Sciatic nerve (tissue), 2 donors: ENCODE measurements around the gene MRPL24. TPM values are rescaled to one million over a fixed set of nuclear protein-coding genes. Genes with fewer than 3 reads are reported as not detected.
"Not testable (repeated sequence)": the region's sequence is repeated elsewhere in the genome, so short reads cannot be mapped to it uniquely, and the experiment has no call there.

Experiments used
- ATAC-seq: fragments of 200-7000 bp; cut with Tn5 transposase; one replicate; pipeline ENCODE4 v1.9.1; 2020; ENCODE audit warnings: mild to moderate bottlenecking, moderate library complexity
- DNase-seq: peaks from one replicate; pipeline ENCODE4 v3.0.0-alpha.2; 2020; ENCODE audit warnings: low spot score
- intact Hi-C: fragments of 100-400 bp; cut with DNase I; formaldehyde crosslinking; loops from one replicate; pipeline ENCODE4 v1.14.2; 2022
- total RNA-seq: library from RNA; stranded (reverse); fragmentation: NEBNext Ultra II Directional; extraction: Animal tissue kit (Norgen Biotek cat#: 25700); gene quantifications from one replicate; pipeline ENCODE4 v1.2.1, GENCODE V29; 2021
- donor health status: DM: no; HTN: no; CAD: no.
- donor health status: DM: no; HTN: no; CAD: no.

Gene MRPL24
- total RNA-seq, 1 donor from 2014 or later = 59.5 TPM

DNA sequence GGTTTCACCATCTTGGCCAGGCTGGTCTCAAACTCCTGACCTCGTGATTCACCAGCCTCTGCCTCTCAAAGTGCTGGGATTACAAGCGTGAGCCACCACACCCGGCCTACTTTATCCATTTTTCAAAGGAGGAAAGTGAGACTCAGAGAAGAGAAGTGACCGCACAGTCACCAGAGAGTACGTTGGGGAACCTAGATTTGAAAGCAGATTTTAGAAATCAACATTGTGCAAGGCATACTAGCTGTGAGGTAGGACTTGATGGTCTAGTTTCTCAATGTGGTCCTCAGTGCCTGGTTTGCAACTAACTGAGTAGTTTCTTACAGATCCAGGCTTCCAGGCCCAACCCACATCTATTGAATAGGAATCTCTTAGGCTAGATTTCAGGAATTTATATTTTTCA, 24.8 kb upstream of the MRPL24 start:
- intact Hi-C loops = no loop called here
- ATAC-seq (no peak), DNase-seq (no peak)

DNA sequence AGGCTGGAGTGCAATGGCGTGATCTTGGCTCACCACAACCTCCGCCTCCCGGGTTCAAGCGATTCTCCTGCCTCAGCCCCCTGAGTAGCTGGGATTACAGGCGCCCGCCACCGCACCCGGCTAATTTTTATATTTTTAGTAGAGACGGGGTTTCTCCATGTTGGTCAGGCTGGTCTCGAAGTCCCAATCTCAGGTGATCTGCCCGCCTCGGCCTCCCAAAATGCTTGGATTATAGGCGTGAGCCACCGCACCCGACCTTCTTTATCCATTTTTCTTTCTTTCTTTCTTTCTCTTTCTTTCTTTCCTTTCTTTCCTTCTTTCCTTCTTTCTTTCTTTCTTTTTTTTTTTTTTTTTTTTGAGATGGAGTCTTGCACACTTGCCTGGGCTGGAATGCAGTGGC, 24.2 kb upstream of the MRPL24 start:
- DNase-seq = peak; percentile 52
- ATAC-seq, intact Hi-C loops: not testable (repeated sequence)

DNA sequence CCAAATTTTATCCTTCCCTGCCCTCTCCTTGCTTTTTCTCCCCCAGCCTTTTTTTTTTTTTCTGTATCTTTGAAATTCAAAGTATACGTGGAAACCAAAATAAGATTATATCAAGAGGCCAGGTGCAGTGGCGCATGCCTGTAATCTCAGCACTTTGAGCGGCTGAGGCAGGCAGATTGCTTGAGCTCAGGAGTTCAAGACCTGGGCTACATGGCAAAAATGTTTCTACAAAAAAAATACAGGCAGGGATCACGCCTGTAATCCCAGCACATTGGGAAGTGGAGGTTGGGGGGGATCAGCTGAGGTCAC, 19.9 kb upstream of the MRPL24 start:
- ATAC-seq (no peak), DNase-seq (no peak)
- intact Hi-C loops = no loop called here

DNA sequence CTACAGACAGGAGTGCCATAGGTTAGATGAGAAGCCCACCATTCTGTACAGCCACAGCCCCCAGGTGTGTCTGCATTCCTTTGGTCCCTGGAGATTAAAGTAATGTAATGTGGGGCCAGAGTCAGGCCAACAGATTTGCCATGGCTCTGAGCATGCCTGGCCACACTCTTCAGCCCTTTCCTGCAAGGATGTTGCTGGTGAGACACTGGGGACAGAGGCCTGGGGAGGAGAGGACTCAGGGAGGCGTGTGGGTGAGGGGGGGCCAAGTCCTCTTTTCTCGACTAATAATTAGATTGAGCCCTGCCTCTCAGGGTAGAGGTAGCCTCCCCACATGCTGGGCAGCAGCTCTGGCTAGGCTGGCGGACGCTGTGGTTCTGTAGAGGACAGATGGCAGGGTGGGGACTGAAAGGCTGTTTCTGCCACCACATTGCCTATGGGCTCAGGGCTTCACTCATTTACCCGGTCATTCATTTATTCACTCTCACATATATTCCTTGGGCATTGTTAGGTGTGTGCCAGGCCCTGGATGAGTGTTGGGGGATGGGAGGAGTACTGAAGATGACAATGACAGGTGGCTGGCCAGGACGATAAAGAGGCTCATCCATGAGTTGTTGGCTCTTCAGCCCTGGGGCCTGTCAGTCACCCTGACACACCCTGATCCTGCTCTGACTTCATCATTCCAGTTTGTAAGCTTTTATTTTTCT, 19.4 kb upstream of the MRPL24 start:
- peak; percentile 47 for DNase-seq
- intact Hi-C loops = no loop called here
- no peak for ATAC-seq

DNA sequence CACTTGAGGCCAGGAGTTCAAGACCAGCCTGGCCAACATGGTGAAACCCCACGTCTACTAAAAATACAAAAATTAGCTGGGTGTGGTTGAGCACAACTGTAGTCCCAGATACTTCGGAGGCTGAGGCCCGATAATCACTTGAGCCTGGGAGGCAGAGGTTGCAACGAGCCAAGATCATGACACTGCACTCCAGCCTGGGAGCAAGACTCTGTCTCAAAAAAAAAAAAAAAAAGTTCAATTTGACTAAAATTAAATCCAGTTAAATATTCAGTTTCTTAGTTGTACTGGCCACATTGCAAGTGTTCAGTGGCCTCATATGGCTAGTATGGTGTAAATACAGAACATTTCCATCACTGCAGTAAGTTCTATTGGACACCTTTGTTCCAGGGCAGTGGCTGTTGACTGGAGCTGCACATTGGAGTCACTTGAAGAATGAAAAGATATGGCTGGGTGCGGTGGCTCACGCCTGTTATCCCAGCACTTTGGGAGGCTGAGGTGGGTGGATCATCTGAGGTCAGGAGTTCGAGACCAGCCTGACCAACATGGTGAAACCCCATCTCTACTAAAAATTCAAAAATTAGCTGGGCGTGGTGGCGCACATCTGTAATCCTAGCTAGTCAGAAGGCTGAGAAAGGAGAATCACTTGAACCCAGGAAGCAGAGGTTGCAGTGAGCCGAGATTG, 16.8 kb upstream of the MRPL24 start:
- intact Hi-C loops, ATAC-seq: not testable (repeated sequence)
- peak; percentile 34 for DNase-seq

DNA sequence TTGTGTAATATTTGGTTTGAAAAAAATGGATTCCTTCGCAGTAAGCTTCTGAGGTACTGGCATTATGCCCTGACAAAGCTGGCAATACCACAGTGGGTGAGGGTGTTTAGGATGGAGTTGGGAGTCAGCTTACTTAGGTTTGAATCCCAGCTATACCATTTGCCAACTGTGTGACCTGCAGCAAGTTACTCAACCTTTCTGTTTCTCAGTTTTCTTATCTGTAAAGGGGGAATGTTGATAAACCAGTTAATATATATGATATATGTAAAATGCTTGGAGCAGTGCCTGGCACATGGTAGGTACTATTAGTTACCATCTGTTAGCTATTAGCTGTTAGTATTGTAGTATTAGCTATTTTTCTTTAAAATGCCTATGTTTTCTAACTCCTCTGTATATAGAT, 15.5 kb upstream of the MRPL24 start:
- no peak for ATAC-seq
- DNase-seq = no peak
- intact Hi-C loops = no loop called here

DNA sequence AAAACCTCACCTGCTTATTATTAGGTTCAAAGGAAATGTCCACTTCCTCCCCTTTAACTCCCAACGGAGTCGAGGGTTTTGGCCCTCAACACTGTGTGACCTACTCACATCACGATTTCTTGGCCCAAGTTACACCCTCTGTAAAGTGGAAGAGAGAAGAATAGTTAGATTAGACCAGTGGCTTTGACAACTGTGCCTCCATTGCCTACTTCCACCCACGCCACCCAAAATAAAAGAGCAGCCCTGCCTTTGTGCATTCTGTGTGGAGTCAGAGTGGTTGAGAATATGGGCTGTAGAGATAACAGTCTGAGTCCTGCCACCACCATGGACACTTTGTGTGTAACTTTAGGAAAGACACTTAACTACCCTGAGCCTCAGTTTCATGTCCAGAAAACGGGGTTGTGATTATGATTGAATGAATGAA, 14.7 kb upstream of the MRPL24 start:
- no peak for ATAC-seq
- DNase-seq = no peak
- intact Hi-C loops = no loop called here

DNA sequence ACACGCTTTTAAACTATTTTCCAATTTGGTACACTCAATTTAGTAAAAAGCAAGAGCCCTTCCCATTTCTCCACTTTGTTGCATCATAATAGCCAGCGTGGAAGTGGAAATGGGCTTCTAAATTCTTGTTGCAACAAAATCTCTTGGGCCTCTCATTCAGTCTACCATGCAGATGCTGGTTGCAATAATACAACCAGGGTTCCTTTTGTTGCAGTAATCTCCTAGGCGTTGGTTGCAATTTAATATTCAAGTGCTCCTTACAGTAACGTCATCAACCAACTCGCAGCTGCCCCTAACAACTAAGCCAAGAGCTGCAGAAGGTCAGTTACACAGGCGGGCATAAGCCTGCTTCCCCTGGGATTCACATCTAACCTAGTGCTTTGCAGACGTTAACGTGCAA, 13.3 kb upstream of the MRPL24 start:
- DNase-seq = no peak
- no peak for ATAC-seq
- intact Hi-C loops = no loop called here

DNA sequence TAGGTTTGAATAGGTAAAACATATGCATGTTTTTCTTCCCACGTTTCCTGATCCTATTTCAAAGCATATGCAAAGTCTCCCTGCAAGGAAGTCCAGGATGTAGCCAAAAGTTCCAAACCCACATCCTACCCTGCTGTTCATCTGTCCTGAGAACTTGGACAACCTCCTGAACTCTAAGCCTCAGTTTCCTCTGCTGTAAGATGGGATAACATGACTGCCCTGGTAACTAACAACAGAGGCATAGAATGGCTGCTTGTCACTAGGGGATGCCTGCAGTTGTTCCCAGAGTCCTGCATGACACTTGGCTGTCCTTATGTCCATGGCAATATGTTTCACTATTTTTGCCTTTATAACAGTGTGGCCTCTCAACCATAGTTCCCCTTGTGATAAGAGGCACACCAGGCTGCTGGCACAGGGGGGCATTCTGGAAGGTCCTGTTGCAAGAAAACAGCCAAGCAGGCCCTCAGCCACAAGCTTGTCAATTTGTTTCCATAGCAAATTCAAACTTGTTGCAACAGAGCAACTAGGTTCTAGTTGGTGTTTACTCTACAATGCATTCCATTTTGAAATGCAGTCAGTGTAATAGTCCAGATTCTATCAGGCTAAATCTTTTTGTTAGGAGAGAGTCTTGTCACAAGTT, 12.1 kb upstream of the MRPL24 start:
- intact Hi-C loops = no loop called here
- DNase-seq = peak; percentile 50

DNA sequence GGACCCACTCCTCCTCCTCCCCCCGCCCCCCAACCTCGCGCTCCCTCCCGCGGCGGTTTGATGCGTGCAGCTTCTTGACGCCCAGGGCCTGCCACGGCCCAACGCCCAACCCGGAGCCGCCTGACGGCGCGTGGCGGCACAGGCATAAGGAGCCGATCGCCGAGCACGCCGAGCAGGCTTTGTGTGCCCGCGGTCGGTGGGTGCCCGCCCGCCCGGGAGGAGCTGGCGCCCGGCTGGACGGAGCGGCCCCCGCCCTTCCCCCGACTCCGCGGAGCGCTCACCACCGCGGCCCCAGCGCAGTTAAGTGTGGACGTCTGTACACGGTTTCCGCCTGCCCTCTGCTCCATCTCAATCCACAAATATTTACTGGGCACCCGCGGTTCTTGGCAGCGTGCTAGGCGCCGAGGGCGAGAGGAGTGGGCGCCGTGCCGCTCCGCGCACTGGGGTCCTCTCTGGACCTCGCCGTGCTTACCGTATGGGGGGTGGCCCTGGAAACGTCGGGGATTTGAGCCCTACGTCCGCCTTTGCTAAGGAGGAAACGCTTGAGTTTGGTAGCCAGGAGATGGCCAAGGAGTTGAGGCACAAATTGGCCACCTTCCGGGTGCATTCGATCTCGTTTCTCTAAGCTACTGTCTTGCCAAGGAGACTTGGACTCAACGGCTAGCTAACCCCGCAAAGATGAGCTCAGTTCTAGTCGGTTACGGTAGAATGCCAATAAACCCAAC, 11.0 kb upstream of the MRPL24 start:
- DNase-seq (peak; percentile 98), ATAC-seq (peak; percentile 85)
- intact Hi-C loops = no loop called here

More for the DNA sequence above, 12.1 kb upstream of the MRPL24 start:
- no peak for ATAC-seq

DNA sequence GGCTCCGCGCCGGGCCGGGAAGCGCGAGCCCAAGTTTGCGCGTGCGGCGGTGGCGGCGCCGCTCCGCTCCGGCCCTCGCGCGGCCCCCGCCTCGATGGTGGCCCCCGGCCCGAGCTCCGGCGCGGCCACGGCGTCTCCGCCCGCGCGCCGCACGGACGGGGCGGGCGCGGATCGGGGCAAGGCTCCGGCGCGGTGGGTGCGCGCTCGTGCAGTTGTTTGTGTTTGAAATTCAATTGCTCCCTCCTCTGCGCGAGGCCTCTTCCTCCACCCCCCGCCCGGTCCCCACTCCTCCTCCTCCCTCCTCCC, 10.5 kb upstream of the MRPL24 start, which contains the start of gene HDGF:
HDGF (minus strand) TSS at position 225 of the 306 bp plus-strand sequence. CDS start 246 bp downstream, outside the sequence.
- DNase-seq (no peak), ATAC-seq (no peak)
- intact Hi-C loops = no loop called here

DNA sequence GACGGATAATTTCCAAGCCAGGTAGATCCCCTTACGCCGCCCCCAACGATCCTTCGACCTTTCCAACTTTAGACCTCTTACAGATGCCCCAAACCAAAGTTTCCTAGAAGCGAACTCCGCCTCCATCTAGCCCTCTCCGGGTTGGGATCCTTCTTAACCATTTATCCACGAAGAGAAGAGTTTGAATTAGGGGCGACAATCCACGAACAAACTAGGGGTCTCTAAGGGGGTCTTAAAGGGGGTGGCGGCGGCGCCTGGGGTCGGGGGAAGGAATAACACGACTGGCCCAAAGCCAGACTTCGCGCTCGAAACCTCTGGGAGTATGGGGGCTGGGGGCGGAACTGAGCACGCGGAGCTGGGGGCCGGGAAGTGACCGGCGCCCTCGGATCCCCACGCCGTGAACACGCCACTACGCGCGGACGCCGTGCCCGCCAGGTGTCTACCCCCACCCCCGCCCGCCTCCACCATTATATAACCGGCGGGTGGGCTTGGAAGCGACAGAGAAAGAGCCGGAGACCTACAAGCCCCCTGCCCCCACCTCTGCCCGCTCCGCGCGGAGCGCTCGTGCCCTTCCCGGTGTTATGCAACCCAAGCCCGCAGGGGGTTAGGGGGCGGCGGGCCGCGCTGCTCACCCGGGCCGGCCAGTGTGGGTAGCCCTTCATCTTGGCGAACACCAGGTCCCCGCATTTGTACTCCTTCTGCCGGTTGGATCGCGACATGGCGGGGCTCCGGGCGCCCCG, 10.0 kb upstream of the MRPL24 start:
- peak; percentile 84 for DNase-seq
- intact Hi-C loops = no loop called here
- no peak for ATAC-seq

DNA sequence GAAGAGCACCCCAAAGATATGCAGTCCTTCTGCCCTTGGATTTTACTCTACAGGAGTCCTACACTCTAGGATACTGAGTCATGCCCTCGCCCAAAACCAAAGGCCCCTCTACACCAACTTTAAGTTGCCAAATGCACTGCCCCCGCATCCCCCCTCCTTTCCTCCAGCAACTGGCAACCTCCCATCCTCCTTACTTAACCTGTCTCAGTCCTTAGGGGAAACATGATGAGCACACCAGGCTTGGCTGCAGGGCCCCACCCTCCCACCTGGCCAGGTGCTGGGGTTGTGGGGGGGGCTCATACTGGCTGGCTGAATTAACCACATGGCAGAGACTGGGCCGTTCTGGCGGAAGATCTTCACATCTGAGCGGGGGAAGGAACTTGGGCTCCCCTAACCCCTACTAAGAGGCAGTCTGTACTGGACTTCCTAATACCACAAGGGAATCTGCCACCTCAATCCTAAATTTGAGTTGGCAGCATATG, 9.3 kb upstream of the MRPL24 start:
- ATAC-seq = no peak
- intact Hi-C loops = no loop called here

DNA sequence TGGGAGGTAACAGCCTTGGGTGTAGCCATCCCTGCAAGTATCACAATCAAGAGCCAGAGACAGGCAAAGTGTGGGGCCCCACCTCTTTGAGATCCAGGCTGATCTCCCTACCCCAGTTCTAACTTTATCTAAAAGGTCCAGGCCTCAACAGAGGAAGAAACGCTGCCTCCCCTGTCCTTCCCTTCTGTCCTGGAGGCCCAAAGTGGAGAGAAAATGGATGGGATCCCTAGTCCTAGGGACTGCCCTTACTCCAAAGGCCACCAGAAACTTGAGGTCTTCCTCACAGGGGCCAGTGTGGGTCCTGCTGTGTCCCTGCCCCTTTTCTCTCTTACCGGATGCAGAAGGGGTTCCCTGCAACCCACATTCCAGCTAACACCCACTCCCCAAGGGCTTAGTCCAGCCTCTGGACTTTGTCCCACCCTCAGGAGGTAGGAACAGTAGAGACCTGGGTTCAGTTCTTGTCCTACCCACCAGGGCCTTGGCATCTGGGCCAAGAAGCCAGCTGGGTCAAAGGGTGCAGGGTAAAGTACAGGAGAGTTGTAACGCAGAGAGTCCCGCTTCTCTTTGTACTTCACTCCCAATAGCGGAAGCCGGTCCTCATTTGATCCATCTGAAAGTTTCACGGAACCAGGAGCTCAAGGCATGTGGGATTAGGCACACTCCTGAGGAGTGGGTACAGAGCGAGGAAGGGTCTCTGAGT, 8.7 kb upstream of the MRPL24 start:
- intact Hi-C loops = no loop called here
- ATAC-seq = no peak
- no peak for DNase-seq

More for the DNA sequence above, 9.3 kb upstream of the MRPL24 start:
- no peak for DNase-seq

DNA sequence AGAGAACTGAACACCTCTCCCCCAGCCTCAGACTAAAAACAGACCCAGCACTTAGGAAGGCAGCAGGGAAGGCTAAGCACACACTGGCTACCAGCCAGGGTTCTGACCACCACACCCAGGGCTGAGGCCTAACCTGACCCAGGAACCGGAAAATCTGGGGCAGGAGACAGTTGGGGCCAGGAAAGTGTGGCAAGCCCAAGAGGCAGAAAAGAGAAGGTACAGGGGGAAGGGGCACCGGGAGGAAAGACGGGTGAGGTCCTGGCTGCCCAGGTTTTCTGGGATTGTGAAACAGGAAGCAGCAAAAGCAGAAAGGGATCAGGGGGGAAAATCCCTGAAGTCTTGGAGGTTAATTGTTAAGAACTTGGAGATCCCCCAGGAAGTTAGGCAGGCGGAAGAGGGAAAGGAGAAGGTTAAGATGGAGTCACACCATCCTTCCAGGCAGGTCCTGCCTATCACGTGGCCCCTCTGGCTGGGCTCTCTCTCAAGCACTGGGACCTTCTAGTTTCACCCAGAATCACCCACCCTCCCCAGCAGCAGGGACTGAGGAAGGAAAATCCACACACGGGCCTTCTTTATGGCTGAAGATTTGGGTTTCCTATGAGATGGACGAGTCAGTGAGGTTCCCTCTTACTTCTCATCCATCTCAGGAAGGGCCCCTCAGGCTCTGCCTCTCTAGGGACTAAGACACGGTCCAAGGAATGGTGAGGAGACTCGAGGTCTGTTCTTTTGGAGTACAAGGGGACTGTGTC, 8.0 kb upstream of the MRPL24 start:
- ATAC-seq (peak; percentile 7), DNase-seq (no peak)
- intact Hi-C loops = no loop called here

DNA sequence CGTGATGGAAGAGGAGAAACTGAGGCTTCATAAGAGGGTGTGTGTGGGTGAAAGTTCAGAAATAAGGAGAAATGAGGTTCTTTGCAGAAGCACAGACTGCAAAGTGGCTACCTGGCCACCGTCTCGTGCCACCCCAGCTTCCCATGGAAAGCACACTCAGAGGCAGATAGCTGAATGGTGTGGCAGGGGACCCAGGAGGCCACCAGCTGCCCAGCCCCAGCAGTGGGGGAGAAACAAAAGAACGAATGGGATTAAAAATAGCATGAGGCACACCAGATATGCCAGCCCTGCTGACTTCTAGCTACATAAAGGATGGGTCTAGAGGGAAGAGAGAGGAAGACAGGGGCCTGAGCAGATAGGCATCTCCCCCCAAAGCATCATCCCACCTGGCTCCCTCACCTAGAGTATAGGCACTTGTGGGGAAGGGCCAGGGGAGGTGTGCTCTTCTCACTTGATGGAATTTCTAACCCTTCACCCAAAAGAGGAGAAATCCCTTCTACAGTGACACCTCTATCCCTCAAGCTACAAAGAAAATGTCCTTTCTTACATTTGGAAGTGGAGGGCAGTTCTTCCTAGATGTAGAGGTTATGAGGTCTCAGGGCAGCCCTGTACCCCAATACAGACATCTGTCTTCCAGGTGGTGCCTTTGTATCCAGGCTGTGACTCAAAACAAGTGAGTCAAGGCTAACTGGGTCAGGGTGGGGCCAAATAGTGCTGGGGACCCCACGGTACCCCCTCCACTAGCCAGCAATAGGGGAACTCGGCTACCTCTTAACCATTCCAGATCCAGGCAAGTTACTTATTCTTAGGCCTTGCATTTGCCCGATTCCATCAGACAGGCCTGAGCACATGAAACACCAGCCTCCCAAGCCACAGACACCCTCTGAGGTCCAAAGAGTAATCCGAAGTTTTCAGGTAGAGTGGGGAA, 7.1 kb upstream of the MRPL24 start:
- ATAC-seq = no peak
- intact Hi-C loops = no loop called here
- DNase-seq = no peak
